Measurements from ENCODE around the gene LRRC52.

The LRRC52 gene

DNA sequence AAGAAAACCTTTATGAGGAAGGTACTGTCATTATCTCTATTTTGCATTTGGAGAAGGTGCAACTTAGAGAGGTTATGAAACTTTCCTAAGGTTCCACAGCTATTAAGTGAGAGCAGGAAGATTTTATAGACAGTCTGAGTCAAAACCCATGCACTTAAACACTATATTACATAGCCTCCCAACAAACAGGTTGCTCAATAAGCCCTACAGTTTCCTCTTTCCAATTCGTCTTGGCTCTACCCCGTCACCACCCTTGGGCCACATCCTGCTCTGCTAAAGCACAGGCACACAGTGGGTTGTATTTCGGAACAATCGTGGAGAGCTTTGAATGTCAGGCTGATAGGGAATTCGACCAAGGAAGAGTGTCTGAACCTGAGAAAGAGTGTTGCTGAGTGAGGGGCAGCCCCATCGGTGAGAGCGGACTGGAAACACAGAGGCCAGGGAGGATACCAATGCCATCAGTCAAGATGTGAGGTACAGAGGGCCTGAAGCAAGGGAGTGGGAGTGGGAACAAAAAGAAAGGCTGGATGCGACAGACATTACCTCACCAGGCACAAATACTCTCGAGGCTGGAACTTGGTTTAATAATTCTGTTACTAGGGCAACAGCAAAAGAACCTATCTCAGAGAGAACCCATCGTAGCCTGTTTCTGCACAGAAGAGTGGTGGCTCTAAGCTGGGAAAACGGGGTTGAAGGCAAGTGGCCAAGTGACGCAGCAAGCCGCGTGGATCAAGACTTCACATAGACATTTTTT is 6.3 kb upstream of the LRRC52 start:
- no peak for FAIRE-seq
- DNase-seq (ENCODE audit: insufficient read length, low spot score), result no peak

DNA sequence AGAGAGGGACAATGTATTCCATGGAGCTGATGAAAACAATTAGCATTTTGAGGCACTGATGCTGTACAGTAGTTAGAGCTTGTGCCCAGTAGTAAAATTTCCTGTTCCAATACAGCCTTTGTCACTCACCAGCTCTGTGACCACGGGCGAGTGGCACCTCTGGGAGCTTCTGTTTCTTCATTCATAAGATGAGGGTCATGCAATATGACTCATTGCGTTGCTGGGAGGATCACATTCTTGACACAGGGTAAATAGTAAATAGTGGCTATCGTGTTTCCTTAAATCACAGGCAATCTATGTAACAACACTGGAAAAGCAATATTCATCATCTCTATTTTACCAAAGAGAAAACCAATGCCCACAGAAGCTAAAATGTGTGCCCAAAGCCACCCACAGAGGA is 4.5 kb upstream of the LRRC52 start:
- FAIRE-seq, result no peak
- DNase-seq (ENCODE audit: insufficient read length, low spot score), result no peak

DNA sequence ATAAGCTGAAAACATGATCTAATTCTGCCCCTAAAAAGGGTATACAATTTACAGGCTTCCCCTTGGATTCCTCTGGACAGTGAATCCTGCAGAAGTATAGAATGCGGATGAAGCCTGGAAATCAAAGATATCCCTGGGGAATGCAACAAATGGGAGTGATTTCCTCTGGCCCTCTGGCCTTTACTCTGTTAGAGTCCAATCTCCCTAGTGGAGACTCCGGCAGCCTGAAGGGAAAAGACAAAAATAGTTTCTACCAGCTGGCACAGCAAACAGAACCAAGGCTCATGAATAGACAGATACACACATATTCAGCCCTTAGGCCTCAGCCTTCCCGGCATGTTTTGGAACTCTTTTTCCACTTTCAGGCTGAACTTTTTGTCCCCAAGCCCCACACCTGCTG is 3.9 kb upstream of the LRRC52 start:
- DNase-seq (ENCODE audit: insufficient read length, low spot score) (no peak), FAIRE-seq (no peak)

DNA sequence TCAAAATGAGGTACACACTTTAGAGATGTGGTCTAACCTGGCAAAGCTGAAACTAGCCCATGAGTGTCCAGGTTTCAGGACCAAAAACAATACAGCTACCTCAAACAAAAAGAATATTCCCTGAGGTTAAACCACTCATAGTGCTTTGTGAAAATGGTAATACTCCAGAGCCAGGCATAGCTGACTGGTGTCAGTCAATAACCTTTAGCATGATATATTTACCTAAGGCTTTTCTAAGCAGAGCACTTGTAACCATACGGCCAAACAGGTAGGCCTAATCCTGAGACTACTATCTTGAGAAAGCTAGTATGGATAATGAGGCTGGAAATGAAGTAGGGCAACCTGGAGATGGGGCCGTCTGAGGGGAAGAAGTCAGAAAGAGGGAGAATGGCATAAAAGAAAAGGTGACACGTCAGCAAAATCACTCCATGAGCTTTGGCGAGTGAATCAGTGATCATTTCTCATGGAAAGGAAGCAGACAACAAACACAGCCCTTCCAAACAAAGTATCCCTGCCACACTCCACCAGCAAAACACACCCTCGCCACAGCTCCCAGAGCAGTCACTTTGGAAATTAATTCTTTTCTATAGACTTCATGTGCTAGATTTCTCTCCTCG is 1.7 kb upstream of the LRRC52 start:
- FAIRE-seq (no peak), DNase-seq (ENCODE audit: insufficient read length, low spot score) (no peak)

GRCh38 chr1:165542647-165543046 is 1.2 kb upstream of the LRRC52 start:
- FAIRE-seq, result no peak
- DNase-seq (ENCODE audit: insufficient read length, low spot score), result no peak

DNA sequence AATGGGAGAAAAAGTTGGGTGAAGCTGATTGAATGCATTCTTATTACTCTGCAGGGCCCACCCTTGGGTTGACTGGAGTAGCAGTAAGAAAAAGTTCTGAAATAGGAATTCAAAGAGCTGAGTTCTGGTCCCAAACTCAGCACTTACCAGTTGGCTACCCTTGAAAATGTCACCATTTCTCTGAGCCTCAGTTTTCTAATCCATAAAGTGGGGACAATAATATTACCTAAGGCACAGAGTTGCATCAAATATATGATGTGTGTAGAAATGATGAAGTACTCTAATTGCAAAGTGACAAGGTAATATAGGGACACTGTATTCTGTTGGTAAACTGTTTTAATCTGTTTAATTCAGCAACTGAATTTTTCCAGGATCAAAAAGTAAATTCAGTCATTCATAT is 1.2 kb downstream of the LRRC52 start:
- FAIRE-seq (no peak), DNase-seq (ENCODE audit: insufficient read length, low spot score) (no peak)

- DNase-seq (ENCODE audit: insufficient read length, low spot score) (no peak), FAIRE-seq (no peak)
These were observed 2.2 kb downstream of the LRRC52 start for GRCh38 chr1:165545974-165546373.

DNA sequence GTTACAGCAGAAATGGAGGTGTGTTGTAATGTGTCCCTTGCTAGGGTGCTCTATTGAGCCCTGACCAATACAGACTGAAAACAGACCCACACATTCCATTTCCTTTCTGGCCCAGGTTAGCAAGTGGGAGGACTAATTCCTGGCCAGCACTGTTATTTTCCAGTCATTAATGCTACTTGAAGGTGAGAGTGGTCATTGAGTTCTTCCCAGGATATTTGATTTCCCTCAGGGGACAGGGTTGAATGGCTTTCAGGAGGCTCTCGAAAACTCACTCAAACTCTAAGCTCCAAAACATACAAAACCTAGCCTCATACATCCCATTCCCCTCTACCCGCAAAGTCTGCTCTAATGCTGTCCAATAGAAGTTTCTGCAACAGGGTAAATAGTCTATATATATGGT is 6.2 kb downstream of the LRRC52 start:
- no peak for DNase-seq (ENCODE audit: insufficient read length, low spot score)
- FAIRE-seq, result no peak

DNA sequence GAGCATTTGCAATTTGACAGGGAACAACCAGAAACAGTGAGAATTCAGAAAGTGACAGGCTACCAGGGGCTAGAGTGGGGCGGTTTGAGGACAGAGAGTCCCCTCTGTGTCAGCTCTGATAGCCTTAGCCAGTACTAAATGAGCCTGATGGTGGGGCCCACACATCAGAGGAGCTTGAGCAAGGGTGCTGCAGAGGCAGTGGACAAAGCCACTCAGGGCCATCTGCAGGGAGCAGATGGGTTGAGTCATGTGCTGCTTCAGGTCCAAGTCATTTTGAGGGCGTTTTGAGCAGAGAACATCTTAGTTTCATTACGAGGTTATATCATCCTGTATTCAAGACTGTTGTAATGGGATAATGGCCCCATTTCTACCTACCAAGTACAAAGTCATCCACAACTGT is 7.7 kb downstream of the LRRC52 start:
- no peak for DNase-seq (ENCODE audit: insufficient read length, low spot score)
- FAIRE-seq, result no peak

- DNase-seq (ENCODE audit: insufficient read length, low spot score), result no peak
- FAIRE-seq, result no peak
These were observed 17.3 kb downstream of the LRRC52 start for GRCh38 chr1:165560883-165561656.

GRCh38 chr1:165562571-165562970 is 18.8 kb downstream of the LRRC52 start:
- DNase-seq (ENCODE audit: insufficient read length, low spot score) (no peak), FAIRE-seq (no peak)

GRCh38 chr1:165563551-165563950 is 19.8 kb downstream of the LRRC52 start:
- FAIRE-seq (no peak), DNase-seq (ENCODE audit: insufficient read length, low spot score) (no peak)

DNA sequence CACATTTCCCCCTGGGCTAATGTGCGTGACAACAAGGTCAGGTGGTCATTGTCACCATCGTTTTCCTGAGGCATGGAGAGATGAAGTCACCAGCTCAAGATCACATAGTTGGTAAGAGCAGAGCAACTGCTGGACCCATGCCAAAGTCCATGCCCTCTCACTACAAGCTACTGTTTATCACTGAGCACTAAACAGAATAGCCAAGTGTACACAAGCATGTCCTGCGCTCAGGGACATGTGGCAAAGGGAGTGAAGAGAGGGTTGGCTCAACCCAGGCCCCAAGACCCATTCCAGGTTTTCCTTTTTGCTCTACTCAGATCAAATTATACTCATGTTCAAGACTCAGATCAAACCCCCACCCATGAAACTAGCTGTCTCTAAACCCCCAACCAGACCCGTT is 20.8 kb downstream of the LRRC52 start:
- no peak for DNase-seq (ENCODE audit: insufficient read length, low spot score)
- no peak for FAIRE-seq

DNA sequence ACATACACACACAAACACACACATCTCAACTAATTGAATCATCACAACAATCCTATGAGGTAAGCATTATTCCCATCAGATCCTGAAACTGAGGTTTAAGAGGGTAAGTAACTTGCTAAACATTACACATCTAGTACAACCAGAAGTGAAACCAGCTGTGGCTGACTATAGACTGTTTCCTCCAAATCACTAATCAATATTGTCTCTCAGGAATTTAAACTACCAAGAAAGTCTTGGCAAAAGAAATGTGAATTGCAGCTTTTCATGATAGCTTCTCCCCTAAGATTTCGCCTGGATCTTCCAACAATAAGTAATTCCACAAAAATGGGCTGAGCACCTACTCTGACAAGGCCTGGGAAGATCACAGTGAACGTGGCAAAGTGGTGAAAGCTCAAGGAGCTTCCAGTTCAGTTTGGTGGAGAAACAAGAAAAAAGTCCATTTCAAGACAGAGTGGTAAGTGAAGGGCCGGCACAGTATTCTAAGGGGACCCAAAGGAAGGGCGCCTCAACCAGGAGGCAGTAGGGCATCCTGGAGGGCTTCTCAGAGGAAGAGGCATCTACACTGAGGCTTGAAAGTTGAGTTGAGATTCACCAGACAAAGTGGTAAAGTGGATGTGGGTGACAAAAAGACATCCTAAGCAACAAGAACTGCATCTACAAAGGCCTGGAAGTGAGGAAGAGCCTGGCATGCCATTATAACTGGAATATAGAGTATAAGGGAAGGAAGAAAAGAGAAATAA is 22.1 kb downstream of the LRRC52 start:
- FAIRE-seq (no peak), DNase-seq (ENCODE audit: insufficient read length, low spot score) (no peak)

- FAIRE-seq (no peak), DNase-seq (ENCODE audit: insufficient read length, low spot score) (no peak)
These were observed 26.3 kb downstream of the LRRC52 start for GRCh38 chr1:165570078-165570477.

DNA sequence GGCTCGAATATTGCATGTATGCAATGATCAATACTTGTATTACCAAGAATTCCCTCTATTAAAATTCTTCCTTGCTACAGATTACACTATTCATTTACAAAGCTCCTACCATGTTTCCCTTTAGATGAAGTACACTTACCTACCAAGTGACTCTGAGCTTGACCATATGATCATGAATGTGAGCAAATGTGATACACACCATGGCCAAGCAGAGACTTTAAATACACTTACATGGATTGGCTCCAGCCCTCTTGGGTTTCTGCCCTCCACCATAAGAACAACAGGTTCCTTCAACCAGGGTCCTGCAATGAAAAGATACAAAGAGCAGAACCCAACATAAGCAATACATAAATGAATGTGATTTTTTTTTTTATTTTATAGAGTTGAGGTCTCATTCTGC is 30.0 kb downstream of the LRRC52 start:
- no peak for FAIRE-seq
- no peak for DNase-seq (ENCODE audit: insufficient read length, low spot score)

DNA sequence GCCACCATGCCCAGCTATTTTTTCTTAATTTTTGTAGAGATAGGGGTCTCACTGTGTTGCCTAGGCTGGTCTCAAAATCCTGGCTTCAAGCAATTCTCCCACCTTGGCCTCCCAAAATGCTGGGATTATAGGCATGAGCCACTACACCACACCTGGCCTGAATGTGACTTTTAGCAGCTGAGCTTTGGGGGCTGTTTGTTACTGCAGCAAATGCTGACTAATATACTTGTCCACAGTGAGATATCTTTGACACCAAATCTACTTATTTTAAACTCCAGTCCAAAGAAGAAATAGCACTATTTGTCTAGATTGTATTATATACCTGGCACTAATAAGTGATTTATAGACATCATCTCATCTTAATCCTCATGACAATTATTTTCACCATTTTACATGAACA is 30.5 kb downstream of the LRRC52 start:
- DNase-seq (ENCODE audit: insufficient read length, low spot score) (no peak), FAIRE-seq (no peak)

DNA sequence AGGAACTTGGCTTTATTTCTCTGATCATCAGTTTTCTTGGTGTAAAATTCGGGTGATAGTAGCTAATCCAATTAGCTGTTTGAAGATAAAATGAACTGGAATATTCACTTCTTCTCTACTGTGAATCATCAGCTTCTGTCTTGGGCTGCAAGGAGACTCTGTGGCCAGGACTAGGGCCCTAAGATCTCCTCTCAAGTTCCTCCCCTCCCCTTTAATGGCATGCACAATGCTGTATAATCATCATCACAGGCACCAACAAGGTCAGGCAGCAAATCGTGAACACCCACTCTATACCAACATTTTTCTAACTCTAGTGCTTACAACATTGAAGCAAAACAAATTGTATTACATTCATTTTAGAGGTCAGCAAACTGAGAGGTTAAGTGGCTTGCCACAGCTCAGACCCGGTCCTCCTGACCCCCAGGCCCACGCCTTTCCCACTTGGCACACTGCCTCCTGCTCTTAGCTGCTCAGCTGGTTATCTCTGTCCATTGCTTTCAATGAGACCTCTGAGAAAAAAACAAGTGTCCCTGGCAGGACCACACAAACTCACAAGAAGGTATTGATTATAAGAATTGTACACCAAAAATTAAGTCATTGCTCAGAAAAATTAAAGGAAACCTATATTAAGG is 31.8 kb downstream of the LRRC52 start:
- DNase-seq (ENCODE audit: insufficient read length, low spot score), result no peak
- no peak for FAIRE-seq

DNA sequence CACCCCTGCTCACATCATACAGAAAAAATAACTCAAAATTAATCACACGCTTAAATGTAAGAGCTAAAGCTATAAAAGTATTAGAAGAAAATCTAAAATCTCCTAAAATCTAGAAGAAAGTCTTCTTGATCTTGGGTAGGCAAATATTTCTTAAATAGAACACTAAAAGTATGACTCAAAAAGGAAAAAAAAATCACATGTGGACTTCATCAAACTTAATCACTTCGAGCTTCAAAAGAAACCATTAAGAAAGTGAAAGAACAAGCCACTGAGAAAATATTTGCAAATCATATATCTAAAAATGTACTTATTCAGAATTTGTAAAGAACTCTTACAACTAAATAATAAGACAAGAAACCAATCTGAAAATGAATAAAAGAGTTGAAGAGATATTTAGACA is 32.7 kb downstream of the LRRC52 start:
- FAIRE-seq (no peak), DNase-seq (ENCODE audit: insufficient read length, low spot score) (no peak)

- DNase-seq (ENCODE audit: insufficient read length, low spot score), result no peak
- FAIRE-seq, result no peak
These were observed 33.9 kb downstream of the LRRC52 start for GRCh38 chr1:165577707-165578106.

All from HTR-8/SVneo (cell line).